Neural crest cell (in vitro differentiated cells): Measurements from ENCODE around the gene CORO6. TPM values are rescaled to one million over a fixed set of nuclear protein-coding genes. Genes with fewer than 3 reads are reported as not detected.

ENCODE experiments used
- DNase-seq: peaks from one replicate; pipeline ENCODE4 v3.0.0; 2021; ENCODE audit warnings: low read depth, mixed read lengths, low spot score
- H3K27ac Mint-ChIP-seq: one replicate; pipeline ENCODE4 v1.8.0; 2021; ENCODE audit warnings: mild to moderate bottlenecking, mixed read lengths; ENCODE audit not compliant: unreplicated experiment
- H3K27me3 Mint-ChIP-seq: 2 replicates; pipeline ENCODE4 v1.8.0; 2021; ENCODE audit warnings: low read depth, mild to moderate bottlenecking, mixed read lengths
- H3K36me3 Mint-ChIP-seq: 2 replicates; pipeline ENCODE4 v1.8.0; 2021; ENCODE audit warnings: low read depth, mild to moderate bottlenecking, mixed read lengths
- H3K4me1 Mint-ChIP-seq: 2 replicates; pipeline ENCODE4 v1.8.0; 2021; ENCODE audit warnings: mixed read lengths
- H3K4me3 Mint-ChIP-seq: one replicate; pipeline ENCODE4 v1.8.0; 2021; ENCODE audit warnings: mild to moderate bottlenecking, mixed read lengths
- H3K9me3 Mint-ChIP-seq: 2 replicates; pipeline ENCODE4 v1.8.0; 2021; ENCODE audit warnings: mixed read lengths
- CTCF ChIP-seq: fragments of 200-600 bp; sonication (generic); conservative IDR thresholded peaks from 2 replicates; pipeline ENCODE4 v1.5.0; 2021; ENCODE audit warnings: antibody characterized with exemption, mild to moderate bottlenecking
- total RNA-seq: library from RNA; stranded (reverse); gene quantifications from 2 replicates; pipeline ENCODE4 v1.2.1, GENCODE V29; 2021

The CORO6 gene
- total RNA-seq, 1 donor from 2014 or later: 2.7 TPM

GRCh38 chr17:29565643-29566472 lies 56.9 kb downstream of the CORO6 start:
- peaks cover 21% of the 10 kb centered on the region for H3K4me1 Mint-ChIP-seq
- TF ChIP-seq CTCF: peak; percentile 35
- no peak for DNase-seq
- H3K27me3 Mint-ChIP-seq: peaks cover 49% of the 10 kb centered on the region
- no peak overlapping the region for H3K27ac Mint-ChIP-seq
- H3K4me3 Mint-ChIP-seq: peak overlapping the region; percentile 87
- H3K9me3 Mint-ChIP-seq: no peaks in the 10 kb centered on the region
- H3K36me3 Mint-ChIP-seq: no peaks in the 10 kb centered on the region

Other genes starting within 250 kb of the CORO6 start
- 80.9 and 81.9 TPM in 2 replicates for gene TAOK1, start 232.5 kb downstream of the CORO6 start, total RNA-seq
- gene ABHD15, start 55.9 kb downstream of the CORO6 start, total RNA-seq: 3.7 and 4.2 TPM in 2 replicates
- 34.3 and 35.0 TPM in 2 replicates for gene TP53I13, start 54.2 kb downstream of the CORO6 start, total RNA-seq
- 89.3 and 96.5 TPM in 2 replicates for gene GIT1, start 33.3 kb downstream of the CORO6 start, total RNA-seq
- 65.0 and 70.0 TPM in 2 replicates for gene ANKRD13B, start 29.8 kb downstream of the CORO6 start, total RNA-seq